ENCODE measurements around the gene TOGARAM2. TPM values are rescaled to one million over a fixed set of nuclear protein-coding genes. Genes with fewer than 3 reads are reported as not detected.

The TOGARAM2 gene
- total and polyA plus RNA-seq, 8 donors, result 0.03 to 9.1 (median 0.74) TPM

- no peaks in the 10 kb centered on the region for H3K27me3 ChIP-seq
- ATAC-seq (no peak), DNase-seq (no peak), FAIRE-seq (no peak)
- intact Hi-C loops (cut with DNase I), result no loop called here
- no peak overlapping the region for H3K27ac ChIP-seq
- no peaks in the 10 kb centered on the region for H3K9me3 ChIP-seq
- H3K4me1 ChIP-seq, result no peaks in the 10 kb centered on the region
- H3K36me3 ChIP-seq, result no peaks in the 10 kb centered on the region
- H3K4me3 ChIP-seq, result no peak overlapping the region
- 77 to 83% methylated on average over 11 of the region's 11 CpGs for WGBS, 2 donors
- no peak for TF ChIP-seq CTCF (IDR thresholded peaks at IDR 0.05)
Observed at GRCh38 chr2:29021886-29022285, 40.8 kb downstream of the TOGARAM2 start.

- no peak for ATAC-seq
- H3K4me3 ChIP-seq, result no peak overlapping the region
- WGBS, 2 donors, result 72 to 76% methylated on average over 6 of the region's 6 CpGs
- no peak for DNase-seq
- H3K36me3 ChIP-seq, result no peaks in the 10 kb centered on the region
- TF ChIP-seq CTCF (IDR thresholded peaks at IDR 0.05), result no peak
- H3K27me3 ChIP-seq, result no peaks in the 10 kb centered on the region
- H3K9me3 ChIP-seq, result no peaks in the 10 kb centered on the region
- intact Hi-C loops (cut with DNase I), result no loop called here
- no peaks in the 10 kb centered on the region for H3K4me1 ChIP-seq
- FAIRE-seq, result no peak
- no peak overlapping the region for H3K27ac ChIP-seq
Observed at GRCh38 chr2:29022679-29023078, 41.6 kb downstream of the TOGARAM2 start.

GRCh38 chr2:29023188-29023587, 42.1 kb downstream of the TOGARAM2 start:
- ATAC-seq (no peak), DNase-seq (no peak), FAIRE-seq (no peak)
- TF ChIP-seq CTCF (IDR thresholded peaks at IDR 0.05), result no peak
- intact Hi-C loops (cut with DNase I), result no loop called here
- Histone ChIP-seq H3K27me3 (no peaks in the 10 kb centered on the region), H3K36me3 (no peaks in the 10 kb centered on the region), H3K4me3 (no peak overlapping the region), H3K9me3 (no peaks in the 10 kb centered on the region), H3K27ac (no peak overlapping the region), H3K4me1 (no peaks in the 10 kb centered on the region)
- 86 to 90% methylated on average over 4 of the region's 4 CpGs for WGBS, 2 donors

GRCh38 chr2:29024882-29025430, 43.9 kb downstream of the TOGARAM2 start:
- ATAC-seq, result no peak
- Histone ChIP-seq H3K4me1 (no peaks in the 10 kb centered on the region), H3K27me3 (no peaks in the 10 kb centered on the region), H3K9me3 (no peaks in the 10 kb centered on the region), H3K4me3 (no peak overlapping the region), H3K36me3 (no peaks in the 10 kb centered on the region), H3K27ac (no peak overlapping the region)
- DNase-seq, result no peak
- intact Hi-C loops (cut with DNase I), result no loop called here
- WGBS, 2 donors, result 88 to 95% methylated on average over 4 of the region's 4 CpGs
- no peak for TF ChIP-seq CTCF (IDR thresholded peaks at IDR 0.05)
- no peak for FAIRE-seq

GRCh38 chr2:29025711-29026110, 44.6 kb downstream of the TOGARAM2 start:
- no peak for FAIRE-seq

More at GRCh38 chr2:29025711-29026110, 44.6 kb downstream of the TOGARAM2 start:
- intact Hi-C loops (cut with DNase I), result no loop called here
- Histone ChIP-seq H3K9me3 (no peaks in the 10 kb centered on the region), H3K27me3 (no peaks in the 10 kb centered on the region), H3K27ac (no peak overlapping the region), H3K36me3 (no peaks in the 10 kb centered on the region), H3K4me3 (no peak overlapping the region), H3K4me1 (no peaks in the 10 kb centered on the region)
- no peak for TF ChIP-seq CTCF (IDR thresholded peaks at IDR 0.05)
- WGBS, 2 donors, result 77 to 80% methylated on average over 3 of the region's 3 CpGs
- ATAC-seq (no peak), DNase-seq (no peak)
